ENCODE results near the gene CAMK2A.

DNA sequence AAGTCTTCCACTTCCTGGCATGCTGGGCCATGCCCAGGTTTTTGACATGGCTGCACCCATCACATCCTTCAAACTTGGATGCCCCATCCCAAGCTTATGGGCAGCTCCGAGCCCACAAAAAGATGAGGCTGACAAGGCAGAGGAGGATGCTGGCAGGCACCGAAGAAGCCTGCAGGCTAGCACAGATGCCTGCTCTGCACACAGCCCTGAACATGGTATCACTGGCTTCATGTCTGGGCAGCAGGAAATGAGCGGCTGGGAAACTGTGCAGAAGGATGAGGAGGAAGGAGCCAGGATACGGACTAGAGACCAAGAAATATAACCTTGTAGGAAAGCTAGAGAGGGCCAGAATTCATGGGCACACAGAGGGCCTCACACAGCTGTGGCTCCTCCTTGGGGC lies 14.8 kb downstream of the CAMK2A start:
- TF ChIP-seq, protein P1, sequence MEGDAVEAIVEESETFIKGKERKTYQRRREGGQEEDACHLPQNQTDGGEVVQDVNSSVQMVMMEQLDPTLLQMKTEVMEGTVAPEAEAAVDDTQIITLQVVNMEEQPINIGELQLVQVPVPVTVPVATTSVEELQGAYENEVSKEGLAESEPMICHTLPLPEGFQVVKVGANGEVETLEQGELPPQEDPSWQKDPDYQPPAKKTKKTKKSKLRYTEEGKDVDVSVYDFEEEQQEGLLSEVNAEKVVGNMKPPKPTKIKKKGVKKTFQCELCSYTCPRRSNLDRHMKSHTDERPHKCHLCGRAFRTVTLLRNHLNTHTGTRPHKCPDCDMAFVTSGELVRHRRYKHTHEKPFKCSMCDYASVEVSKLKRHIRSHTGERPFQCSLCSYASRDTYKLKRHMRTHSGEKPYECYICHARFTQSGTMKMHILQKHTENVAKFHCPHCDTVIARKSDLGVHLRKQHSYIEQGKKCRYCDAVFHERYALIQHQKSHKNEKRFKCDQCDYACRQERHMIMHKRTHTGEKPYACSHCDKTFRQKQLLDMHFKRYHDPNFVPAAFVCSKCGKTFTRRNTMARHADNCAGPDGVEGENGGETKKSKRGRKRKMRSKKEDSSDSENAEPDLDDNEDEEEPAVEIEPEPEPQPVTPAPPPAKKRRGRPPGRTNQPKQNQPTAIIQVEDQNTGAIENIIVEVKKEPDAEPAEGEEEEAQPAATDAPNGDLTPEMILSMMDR (IDR thresholded peaks at IDR 0.05 in 8 of 11, conservative IDR thresholded peaks at IDR 0.05 in 3 of 11): no peak
- TF ChIP-seq POLR2AphosphoS5 (IDR thresholded peaks at IDR 0.05) (no peak), POLR2A (IDR thresholded peaks at IDR 0.05) (no peak)

Data from spleen (tissue), 7 donors.